AG20443 (cell line): Measurements from ENCODE around the gene C22orf42.
"Not testable (repeated sequence)": the region's sequence is repeated elsewhere in the genome, so short reads cannot be mapped to it uniquely, and the experiment has no call there.

Experiments
- DNase-seq: peaks from one replicate; pipeline ENCODE4 v3.0.0; 2012; ENCODE audit warnings: low spot score, mixed read lengths

The C22orf42 gene

GRCh38 chr22:32183625-32184024, 24.5 kb upstream of the C22orf42 start:
- DNase-seq = no peak

- no peak for DNase-seq
Measured at GRCh38 chr22:32181043-32181442, 21.9 kb upstream of the C22orf42 start.

DNA sequence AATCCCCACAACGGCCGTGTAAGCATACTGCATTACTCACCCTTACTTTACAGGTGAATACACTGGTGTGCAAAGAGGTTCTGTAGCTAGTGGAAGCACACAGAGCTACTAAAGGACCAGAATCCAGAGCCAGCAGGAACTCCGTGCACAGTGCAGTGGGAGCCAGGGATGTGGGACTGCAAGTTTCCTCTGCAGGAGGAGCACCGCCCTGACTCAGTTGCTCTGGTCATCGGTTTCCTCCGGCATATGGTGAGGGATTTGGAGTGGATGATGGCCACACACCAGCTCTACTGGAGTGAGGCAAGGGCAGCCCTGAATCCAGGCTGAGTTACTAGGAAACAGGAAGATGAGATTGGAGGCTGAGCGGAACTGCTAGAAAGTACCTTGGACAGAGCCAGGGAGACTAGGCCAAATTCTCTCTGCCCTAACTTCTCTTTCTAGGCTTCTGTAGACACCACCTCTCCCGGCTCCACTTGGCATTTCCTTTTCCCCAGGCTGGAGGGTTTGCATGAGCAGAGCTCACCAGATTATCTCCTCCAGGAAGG, 18.2 kb upstream of the C22orf42 start:
- DNase-seq = no peak

- no peak for DNase-seq
Measured at GRCh38 chr22:32175683-32176644, 16.9 kb upstream of the C22orf42 start.

- no peak for DNase-seq
Measured at GRCh38 chr22:32175115-32175514, 16.0 kb upstream of the C22orf42 start.

- no peak for DNase-seq
Measured at GRCh38 chr22:32165681-32166080, 6.6 kb upstream of the C22orf42 start.

- DNase-seq = no peak
Measured at GRCh38 chr22:32164075-32164860, 5.2 kb upstream of the C22orf42 start.

DNA sequence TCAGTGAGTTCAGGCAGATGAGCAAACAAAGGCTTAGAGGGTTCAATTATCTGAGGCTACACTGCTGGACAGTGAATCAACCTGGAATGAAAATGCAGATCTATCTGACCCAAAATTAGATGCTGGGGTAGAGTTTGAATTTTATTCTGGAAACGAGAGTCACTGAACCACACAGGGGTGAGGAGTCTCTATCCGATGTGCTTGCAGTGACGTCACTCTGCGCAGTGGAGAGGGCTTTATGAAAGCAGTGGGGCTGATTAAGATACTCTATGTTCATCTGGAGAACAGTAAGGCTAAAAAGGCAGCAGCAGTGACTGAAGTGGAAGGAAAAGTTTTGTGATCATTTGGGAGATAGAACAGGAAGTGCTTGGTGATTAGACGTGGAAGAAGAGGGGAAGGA, 1.3 kb upstream of the C22orf42 start:
- not testable (repeated sequence) for DNase-seq

DNA sequence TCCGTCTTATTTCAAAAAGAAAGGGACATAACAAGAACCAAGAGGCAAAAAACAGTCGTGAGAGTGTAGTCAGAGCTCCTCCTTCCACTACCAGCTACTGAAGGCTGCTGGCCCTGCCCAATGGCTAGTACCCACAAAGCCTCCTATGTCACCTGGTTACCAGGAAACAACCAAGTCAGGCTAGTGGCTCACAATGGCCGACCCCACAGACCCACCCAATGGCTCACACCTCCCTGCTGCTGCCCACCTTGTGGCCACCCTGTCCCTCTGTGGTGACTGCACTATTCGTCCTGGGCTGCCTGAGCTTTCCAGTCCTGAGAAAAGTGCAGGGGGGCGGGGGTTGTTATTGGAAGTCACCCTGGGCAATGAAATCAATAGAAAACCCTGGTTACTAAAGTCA, 1.5 kb downstream of the C22orf42 start:
- DNase-seq = not testable (repeated sequence)

GRCh38 chr22:32154727-32155126, 4.4 kb downstream of the C22orf42 start:
- not testable (repeated sequence) for DNase-seq

- not testable (repeated sequence) for DNase-seq
Measured at GRCh38 chr22:32151641-32152040, 7.5 kb downstream of the C22orf42 start.

DNA sequence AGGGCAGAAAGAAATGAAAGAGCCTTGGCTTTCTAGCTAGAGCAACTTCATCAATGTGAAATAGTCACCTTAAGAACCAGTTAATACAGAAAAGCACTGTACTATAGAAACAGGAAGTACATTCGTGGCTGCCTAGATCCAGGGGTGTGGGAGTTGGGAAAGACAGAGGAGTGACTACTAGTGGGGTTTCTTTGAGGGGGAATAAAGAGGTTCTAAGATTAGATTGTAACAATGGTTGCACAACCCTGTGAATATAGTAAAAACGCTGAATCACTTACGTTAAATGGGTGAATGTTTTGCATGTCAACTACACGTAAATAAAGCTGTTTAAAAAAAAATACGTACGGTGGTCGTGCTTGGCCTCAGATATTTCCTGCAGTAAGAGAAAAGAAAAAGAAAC, 8.5 kb downstream of the C22orf42 start:
- DNase-seq = not testable (repeated sequence)

DNA sequence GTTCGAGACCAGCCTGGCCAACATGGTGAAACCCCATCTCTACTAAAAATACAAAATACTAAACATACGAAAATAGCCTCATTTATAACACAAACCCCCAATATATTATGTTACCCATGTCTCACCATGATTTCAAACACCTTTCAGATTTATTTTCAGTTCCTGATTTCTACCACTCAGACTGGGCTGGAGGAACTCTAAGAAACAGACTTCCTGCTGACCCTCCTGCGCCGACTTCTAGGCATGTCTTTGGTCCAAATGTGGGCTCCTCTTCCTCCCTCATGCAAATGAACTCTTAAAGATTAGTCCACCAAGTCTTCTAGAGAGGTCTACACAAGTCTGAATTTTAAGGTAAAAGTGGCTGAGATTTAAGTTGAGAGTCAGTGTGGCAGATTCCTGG, 10.7 kb downstream of the C22orf42 start:
- not testable (repeated sequence) for DNase-seq

DNA sequence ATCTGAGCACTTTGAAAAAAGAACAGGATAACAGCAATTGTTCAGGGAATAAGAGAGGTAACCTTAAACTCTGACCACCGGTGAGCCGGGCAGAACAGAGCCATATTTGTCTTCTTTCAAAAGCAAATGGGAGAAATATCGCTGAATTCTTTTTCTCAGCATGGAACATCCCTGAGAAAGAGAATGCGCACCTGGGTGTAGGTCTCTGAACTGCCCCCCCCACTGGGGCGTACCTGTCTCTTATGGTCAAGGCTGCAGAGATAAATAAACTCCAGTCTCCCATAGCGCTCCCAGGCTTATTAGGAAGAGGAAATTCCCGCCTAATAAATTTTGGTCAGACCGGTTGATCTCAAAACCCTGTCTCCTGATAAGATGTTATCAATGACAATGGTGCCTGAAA, 12.0 kb downstream of the C22orf42 start:
- not testable (repeated sequence) for DNase-seq

DNA sequence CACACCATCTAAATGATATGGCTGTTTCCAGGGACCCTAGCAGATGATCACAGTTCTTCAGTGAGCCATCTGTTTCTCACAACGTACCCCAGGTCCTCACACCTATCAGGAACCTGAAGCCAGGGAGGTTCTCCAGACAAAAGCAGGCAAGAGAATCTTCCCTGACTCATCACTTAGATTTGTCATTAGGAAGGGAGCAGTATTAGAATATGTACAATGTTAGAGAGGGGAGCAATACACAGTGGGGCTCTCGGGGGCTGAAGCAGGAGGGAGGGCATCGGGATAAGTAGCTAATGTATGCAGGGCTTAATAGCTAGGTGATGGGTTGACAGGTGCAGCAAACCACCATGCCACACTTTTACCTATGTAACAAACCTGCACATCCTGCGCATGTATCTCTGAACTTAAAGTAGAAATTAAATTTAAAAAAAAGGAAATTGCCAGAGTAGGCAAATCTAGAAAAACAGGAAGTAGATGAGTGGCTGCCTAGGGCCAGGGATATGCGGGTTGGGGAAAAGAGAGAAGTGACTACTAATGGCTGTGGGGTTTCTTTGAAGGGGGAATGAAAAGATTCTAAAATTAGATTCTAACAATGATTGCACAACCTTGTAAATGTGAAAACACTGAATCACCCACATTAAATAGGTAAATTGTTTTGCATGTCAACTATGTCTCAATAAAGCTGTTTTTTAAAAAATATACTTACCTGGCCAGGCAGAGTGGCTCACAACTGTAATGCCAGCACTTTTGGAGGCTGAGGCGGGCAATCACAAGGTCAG, 14.4 kb downstream of the C22orf42 start:
- DNase-seq = no peak

- no peak for DNase-seq
Measured at GRCh38 chr22:32142600-32142999, 16.5 kb downstream of the C22orf42 start.

DNA sequence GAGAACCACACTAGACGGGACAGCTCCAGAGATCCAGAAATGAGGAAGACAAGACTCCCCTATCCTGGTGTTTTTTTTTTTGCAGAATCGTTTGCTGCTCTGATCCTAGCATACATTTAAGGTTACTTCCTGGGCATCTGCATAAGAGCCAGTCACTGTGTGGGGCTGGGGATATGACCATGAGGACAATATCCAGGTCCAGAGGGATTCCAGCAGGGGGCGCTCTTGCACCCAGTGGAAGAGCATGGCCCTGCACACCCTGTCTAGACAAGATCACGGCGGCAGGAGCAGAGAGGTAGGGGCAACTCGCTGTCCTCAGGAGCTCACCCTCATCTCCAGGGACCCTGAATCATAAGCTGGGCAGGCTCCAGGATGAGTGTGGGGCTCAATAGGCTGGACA, 18.4 kb downstream of the C22orf42 start:
- DNase-seq = not testable (repeated sequence)

- DNase-seq = not testable (repeated sequence)
Measured at GRCh38 chr22:32138576-32138975, 20.5 kb downstream of the C22orf42 start.

GRCh38 chr22:32137731-32138324, 21.3 kb downstream of the C22orf42 start:
- not testable (repeated sequence) for DNase-seq

DNA sequence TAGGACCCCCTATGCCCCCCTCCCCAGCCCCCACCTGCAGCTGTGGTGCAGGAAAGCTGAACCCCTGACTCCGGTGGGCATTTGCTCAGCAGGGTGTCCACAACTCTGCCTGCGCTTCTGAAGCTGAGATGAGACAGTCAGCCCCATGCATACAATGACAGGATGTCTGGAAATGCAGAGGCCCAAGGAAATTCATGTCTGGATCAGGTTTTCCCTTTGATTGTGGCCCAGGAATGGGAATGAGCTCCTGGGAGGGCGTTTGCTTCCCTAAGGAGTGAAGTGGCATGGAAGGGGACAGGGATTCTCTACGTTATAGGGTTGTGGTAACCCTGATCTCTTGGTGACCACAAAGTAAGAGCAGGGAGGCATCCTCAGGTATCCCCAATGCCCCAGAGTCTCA, 22.2 kb downstream of the C22orf42 start:
- DNase-seq = not testable (repeated sequence)

DNA sequence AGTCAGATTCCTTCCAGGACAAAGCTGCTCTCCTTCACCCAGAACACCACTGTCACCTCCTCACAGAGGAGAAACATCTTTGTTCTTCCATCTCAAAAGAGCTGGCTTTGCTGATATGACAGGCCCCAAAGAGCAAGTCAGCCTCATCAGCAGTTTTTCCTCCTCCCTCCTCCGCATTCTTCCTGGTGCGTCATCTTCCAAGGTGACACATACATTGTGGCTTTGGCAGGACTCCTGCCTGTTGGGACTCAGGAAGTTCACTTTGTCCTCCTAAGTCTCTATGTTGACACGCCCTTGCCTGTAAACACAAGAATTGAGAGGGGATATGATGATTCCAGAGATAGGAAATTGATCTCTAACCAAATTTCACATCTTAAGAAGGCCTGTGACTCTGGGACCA, 23.1 kb downstream of the C22orf42 start:
- DNase-seq = peak; percentile 60
